Neural crest cell (in vitro differentiated cells): ENCODE data around the gene PPP1R14C. TPM values are rescaled to one million over a fixed set of nuclear protein-coding genes. Genes with fewer than 3 reads are reported as not detected.

ENCODE experiments used
- DNase-seq: peaks from one replicate; pipeline ENCODE4 v3.0.0; 2021; ENCODE audit warnings: low read depth, mixed read lengths, low spot score
- H3K27ac Mint-ChIP-seq: one replicate; pipeline ENCODE4 v1.8.0; 2021; ENCODE audit warnings: mild to moderate bottlenecking, mixed read lengths; ENCODE audit not compliant: unreplicated experiment
- H3K27me3 Mint-ChIP-seq: 2 replicates; pipeline ENCODE4 v1.8.0; 2021; ENCODE audit warnings: low read depth, mild to moderate bottlenecking, mixed read lengths
- H3K36me3 Mint-ChIP-seq: 2 replicates; pipeline ENCODE4 v1.8.0; 2021; ENCODE audit warnings: low read depth, mild to moderate bottlenecking, mixed read lengths
- H3K4me1 Mint-ChIP-seq: 2 replicates; pipeline ENCODE4 v1.8.0; 2021; ENCODE audit warnings: mixed read lengths
- H3K4me3 Mint-ChIP-seq: one replicate; pipeline ENCODE4 v1.8.0; 2021; ENCODE audit warnings: mild to moderate bottlenecking, mixed read lengths
- H3K9me3 Mint-ChIP-seq: 2 replicates; pipeline ENCODE4 v1.8.0; 2021; ENCODE audit warnings: mixed read lengths
- total RNA-seq: library from RNA; stranded (reverse); gene quantifications from 2 replicates; pipeline ENCODE4 v1.2.1, GENCODE V29; 2021
- TF ChIP-seq, protein P1 (sequence below): fragments of 200-600 bp; sonication (generic); conservative IDR thresholded peaks from 2 replicates; pipeline ENCODE4 v1.5.0; 2021; ENCODE audit warnings: antibody characterized with exemption, mild to moderate bottlenecking

PPP1R14C gene
- total RNA-seq, 1 donor from 2014 or later = 7.3 TPM

DNA sequence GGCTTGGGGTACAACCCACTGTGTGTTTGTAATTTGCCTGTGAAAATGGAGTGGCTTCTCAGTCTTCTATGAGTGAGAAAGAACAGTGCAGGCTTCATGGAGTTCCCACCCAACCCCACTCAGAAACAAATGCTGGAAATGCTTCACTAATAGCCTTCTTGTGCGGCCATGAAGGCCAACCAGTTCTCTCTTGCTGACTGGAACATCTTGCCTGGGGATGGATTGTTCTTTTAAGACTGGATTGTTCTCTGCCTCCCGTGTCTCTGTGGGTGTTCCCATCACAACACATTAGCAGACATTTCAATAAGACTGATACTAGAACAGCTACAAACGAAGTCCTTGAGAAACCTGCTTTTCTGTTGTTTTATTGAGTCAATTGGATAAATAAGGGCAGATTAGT, 110.6 kb downstream of the PPP1R14C start:
- Mint-ChIP-seq H3K27me3 (no peaks in the 10 kb centered on the region), H3K4me3 (no peak overlapping the region), H3K27ac (peak overlapping the region; percentile 10), H3K9me3 (peaks cover 17% of the 10 kb centered on the region), H3K36me3 (peaks cover 12% of the 10 kb centered on the region), H3K4me1 (peaks cover 25% of the 10 kb centered on the region)
- TF ChIP-seq, protein P1, sequence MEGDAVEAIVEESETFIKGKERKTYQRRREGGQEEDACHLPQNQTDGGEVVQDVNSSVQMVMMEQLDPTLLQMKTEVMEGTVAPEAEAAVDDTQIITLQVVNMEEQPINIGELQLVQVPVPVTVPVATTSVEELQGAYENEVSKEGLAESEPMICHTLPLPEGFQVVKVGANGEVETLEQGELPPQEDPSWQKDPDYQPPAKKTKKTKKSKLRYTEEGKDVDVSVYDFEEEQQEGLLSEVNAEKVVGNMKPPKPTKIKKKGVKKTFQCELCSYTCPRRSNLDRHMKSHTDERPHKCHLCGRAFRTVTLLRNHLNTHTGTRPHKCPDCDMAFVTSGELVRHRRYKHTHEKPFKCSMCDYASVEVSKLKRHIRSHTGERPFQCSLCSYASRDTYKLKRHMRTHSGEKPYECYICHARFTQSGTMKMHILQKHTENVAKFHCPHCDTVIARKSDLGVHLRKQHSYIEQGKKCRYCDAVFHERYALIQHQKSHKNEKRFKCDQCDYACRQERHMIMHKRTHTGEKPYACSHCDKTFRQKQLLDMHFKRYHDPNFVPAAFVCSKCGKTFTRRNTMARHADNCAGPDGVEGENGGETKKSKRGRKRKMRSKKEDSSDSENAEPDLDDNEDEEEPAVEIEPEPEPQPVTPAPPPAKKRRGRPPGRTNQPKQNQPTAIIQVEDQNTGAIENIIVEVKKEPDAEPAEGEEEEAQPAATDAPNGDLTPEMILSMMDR = no peak
- no peak for DNase-seq

DNA sequence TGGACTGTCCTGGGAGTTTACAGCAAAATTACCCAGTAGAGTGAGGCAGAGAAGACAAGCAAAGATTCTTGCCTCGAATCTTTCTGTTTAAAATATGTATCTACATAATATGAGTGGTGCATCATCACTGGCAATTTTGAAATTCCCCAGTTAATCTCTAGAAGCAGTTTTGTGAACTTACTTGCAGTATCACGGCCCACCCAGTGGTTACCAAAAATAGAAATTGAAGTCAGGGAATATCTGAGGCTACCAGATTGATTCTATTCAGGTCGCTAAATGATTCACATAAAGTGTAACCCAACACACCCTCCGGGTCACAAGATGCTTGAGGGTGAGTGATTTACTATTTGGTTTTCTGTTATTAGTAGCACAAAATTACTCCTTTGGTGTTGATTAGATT, 111.9 kb downstream of the PPP1R14C start:
- H3K27ac Mint-ChIP-seq = no peak overlapping the region
- H3K4me1 Mint-ChIP-seq = peaks cover 25% of the 10 kb centered on the region
- no peak overlapping the region for H3K4me3 Mint-ChIP-seq
- TF ChIP-seq, protein P1 = no peak
- H3K9me3 Mint-ChIP-seq = peaks cover 17% of the 10 kb centered on the region
- DNase-seq = no peak
- H3K36me3 Mint-ChIP-seq = peaks cover 8% of the 10 kb centered on the region
- H3K27me3 Mint-ChIP-seq = no peaks in the 10 kb centered on the region

DNA sequence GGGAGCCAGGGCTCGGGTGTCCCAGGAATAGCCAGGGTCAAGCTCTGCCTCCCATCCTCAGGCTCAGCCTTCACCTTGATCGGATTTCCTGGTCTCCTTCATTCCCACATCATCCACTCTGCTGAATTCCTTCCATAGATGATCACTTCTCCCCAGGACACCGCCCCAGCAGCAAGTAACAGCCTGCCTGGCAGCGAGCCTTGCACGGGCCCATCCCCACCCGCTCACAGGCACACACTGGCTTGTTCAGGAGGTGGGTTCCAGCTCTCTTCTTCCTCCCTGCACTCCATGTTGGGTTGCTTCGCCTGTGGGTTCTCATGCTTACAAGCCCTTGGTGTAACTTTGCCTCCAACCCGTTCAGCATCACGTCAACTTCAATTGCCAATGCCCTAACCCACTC, 113.0 kb downstream of the PPP1R14C start:
- Mint-ChIP-seq H3K4me3 (no peak overlapping the region), H3K27me3 (no peaks in the 10 kb centered on the region), H3K4me1 (peaks cover 23% of the 10 kb centered on the region), H3K9me3 (peaks cover 12% of the 10 kb centered on the region), H3K27ac (peak overlapping the region; percentile 74), H3K36me3 (peaks cover 4% of the 10 kb centered on the region)
- TF ChIP-seq, protein P1 = no peak
- DNase-seq = no peak

DNA sequence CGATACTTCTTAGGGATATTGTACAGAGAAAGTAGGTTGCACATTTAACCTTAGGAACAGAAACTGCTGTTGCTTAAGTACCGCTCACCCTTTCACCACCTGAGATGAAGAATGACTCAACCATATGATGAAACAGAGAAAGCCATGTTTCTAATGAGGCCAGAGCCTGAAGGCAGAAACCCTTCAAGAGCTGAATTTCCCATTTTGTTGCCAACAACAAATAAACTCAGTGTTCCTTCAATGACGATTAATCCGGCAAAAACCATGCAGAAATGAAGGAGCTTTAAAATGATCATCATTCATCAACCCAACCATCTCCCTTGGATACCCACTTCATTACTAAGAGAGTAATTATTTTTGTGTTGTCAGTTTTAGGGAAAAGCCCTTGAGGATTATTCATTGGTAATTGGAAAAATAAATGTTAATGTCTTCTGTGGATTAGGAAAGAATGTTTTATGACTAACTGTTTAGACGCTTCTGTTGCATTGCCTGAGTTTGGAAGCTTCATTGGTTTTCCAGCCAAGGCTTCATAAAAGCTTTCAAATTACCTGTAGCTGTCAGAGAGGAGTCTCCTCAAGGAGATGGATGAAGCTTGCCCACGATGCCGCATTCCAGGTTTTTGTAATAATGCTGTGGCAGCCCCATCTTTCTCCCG, 113.9 kb downstream of the PPP1R14C start:
- H3K9me3 Mint-ChIP-seq = peaks cover 8% of the 10 kb centered on the region
- TF ChIP-seq, protein P1 = no peak
- H3K4me3 Mint-ChIP-seq = no peak overlapping the region
- no peak overlapping the region for H3K27ac Mint-ChIP-seq
- peaks cover 19% of the 10 kb centered on the region for H3K4me1 Mint-ChIP-seq
- H3K36me3 Mint-ChIP-seq = no peaks in the 10 kb centered on the region
- no peaks in the 10 kb centered on the region for H3K27me3 Mint-ChIP-seq
- no peak for DNase-seq

DNA sequence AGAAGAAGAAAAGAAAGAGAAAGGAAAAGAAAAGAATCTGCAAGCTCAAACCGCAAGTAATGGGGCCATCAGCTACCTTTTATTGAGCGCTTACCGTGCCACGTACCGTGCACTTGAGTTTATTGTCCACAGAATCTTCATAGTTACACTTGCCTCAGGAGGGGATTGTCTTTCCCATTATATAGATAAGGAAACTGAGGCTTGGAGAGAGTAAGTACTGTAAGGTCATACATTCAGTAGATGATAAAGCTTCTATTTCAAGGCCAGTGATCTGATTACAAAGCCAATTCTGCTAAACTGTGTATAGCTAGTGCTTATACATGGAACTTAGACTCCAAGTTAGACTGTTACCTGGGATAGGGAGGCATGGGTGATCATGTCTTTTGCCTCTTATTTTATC, 115.5 kb downstream of the PPP1R14C start:
- H3K27ac Mint-ChIP-seq = no peak overlapping the region
- H3K36me3 Mint-ChIP-seq = no peaks in the 10 kb centered on the region
- no peak for DNase-seq
- H3K9me3 Mint-ChIP-seq = peaks cover 5% of the 10 kb centered on the region
- no peak overlapping the region for H3K4me3 Mint-ChIP-seq
- TF ChIP-seq, protein P1 = no peak
- H3K4me1 Mint-ChIP-seq = peaks cover 11% of the 10 kb centered on the region
- H3K27me3 Mint-ChIP-seq = no peaks in the 10 kb centered on the region
